ENCODE results near the gene MVB12B.

DNA sequence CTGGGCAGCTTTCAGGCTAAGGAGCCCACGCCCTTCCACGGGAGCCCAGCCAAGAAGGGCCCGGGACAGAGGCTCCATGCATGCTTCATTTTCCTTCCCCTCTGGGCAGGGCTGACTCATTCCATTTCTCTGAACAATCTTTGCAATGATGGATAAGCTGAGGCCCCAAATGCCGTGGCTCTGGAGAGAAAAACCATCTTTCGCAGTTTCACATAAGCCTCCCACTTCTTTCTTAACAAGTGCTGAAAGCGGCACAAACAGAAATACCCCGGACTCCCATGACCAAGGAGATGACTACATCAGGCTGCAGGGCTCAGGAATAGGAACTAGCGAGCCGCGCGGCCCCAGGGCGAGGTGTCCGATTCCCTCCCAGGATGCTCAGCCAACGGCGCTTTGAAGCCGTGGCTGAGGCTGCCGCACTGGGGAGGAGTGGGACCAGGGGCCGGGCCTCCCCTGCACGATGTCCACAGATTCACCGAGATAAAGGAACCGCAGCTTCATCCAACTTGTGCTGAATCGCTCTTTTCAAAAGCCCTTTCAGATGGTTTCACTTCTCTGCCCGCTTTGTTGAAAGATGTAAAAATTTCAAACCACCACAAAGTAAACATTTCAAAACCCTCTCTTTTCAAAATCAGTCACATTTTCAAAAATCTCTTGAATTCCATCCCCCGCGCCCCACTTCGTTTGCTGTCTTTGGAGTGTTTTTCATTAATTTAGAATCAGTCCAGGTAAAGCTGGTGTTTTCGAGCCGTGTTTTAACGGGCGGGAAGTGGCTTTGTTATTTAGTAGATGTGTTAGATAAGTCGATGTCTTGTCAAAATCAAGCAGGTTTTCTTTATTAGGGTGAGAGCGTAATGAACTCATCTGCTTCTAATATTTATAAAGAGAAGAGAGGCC, 190.6 kb downstream of the MVB12B start:
- TF ChIP-seq FOXP2 (optimal IDR thresholded peaks at IDR 0.05; ENCODE audit: control extremely low read depth, extremely low read length, insufficient read depth) (no peak), EZH2 (IDR thresholded peaks at IDR 0.05) (no peak)
